ENCODE data around the gene CNKSR1. TPM values are rescaled to one million over a fixed set of nuclear protein-coding genes. Genes with fewer than 3 reads are reported as not detected.

The CNKSR1 gene
- total and polyA plus RNA-seq, 2 of the 8 experiments (the other 6 are each of a cell fraction or from before 2014, with no cell fraction given) = 13.9 to 14.5 TPM

DNA sequence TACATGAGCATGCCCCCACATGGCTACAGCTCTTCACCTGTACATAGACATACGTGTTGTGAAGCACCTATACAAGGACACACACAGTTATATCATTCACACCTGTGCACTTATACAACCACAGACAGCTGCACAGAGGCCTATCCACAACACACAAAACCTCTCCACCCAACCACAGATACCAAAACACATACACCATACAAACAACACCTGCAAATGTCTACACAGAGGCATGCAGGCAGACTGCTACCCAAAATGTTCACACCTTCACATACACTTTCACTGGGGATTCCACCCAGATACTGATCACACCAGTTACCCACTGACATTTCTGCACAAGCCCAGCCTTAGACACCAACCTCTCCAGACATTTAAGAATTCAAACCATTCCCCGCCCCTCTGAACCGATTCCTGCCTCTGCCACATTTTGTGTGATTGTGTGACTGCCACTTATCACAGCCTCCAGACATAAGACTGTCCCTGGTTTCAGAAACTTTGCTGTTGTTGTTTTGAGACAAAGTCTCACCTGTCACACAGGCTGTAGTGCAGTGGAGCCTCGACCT lies 10.5 kb upstream of the CNKSR1 start (continued):
- TF ChIP-seq SAP30 (IDR thresholded peaks at IDR 0.05; ENCODE audit: insufficient read depth, insufficient replicate concordance, low read length) (no peak), CBX5 (IDR thresholded peaks at IDR 0.05; ENCODE audit: low read depth, low read length) (no peak), PHF8 (conservative IDR thresholded peaks at IDR 0.05; ENCODE audit: low read depth, low read length) (no peak)
